Left lung (tissue), 10 donors: Measurements from ENCODE around the gene CD3D. TPM values are rescaled to one million over a fixed set of nuclear protein-coding genes. Genes with fewer than 3 reads are reported as not detected.

Experiments
- ATAC-seq: fragments of 200-7000 bp; cut with Tn5 transposase; one replicate; pipeline ENCODE4 v1.9.1; 2020; ENCODE audit warnings: moderate library complexity
- DNase-seq, 4 donors: peaks; one replicate each; pipeline ENCODE4 v3.0.0-alpha.2; 2013 to 2020
- H3K27ac ChIP-seq, 2 donors: fragments of 200-600 bp; sonication (generic) in 1 of 2; one replicate each; pipeline versions ENCODE4 v1.5.0 to v1.8.0; 2020 to 2021
- H3K27me3 ChIP-seq, 2 donors: fragments of 200-600 bp; sonication (generic) in 1 of 2; one replicate each; pipeline versions ENCODE4 v1.5.0 to v1.8.0; 2020 to 2021
- H3K36me3 ChIP-seq, 2 donors: fragments of 200-600 bp; sonication (generic) in 1 of 2; one replicate each; pipeline versions ENCODE4 v1.5.0 to v1.8.0; 2020 to 2021
- H3K4me1 ChIP-seq, 2 donors: fragments of 200-600 bp; one replicate each; pipeline ENCODE4 v1.8.0; 2021
- H3K4me3 ChIP-seq, 2 donors: fragments of 200-600 bp; sonication (generic) in 1 of 2; one replicate each; pipeline versions ENCODE4 v1.5.0 to v1.8.0; 2020 to 2021; ENCODE audit warnings: mild to moderate bottlenecking in 1 of 2
- H3K9me3 ChIP-seq, 2 donors: fragments of 200-600 bp; sonication (generic) in 1 of 2; one replicate each; pipeline versions ENCODE4 v1.5.0 to v1.8.0; 2020 to 2021
- CTCF ChIP-seq, 2 donors: fragments of 200-600 bp; sonication (generic) in 1 of 2; IDR thresholded peaks; one replicate each; pipeline versions ENCODE4 v1.5.0 to v1.8.0; 2021; ENCODE audit warnings: antibody characterized with exemption in 2 of 2
- intact Hi-C, 2 donors: fragments of 100-400 bp; cut with DNase I; formaldehyde crosslinking; loops; one replicate each; pipeline versions ENCODE4 v1.11.2 to v1.14.2; 2022
- polyA plus RNA-seq, 6 donors: library from polyadenylated mRNA; unstranded; fragments of 120-200 nt; gene quantifications; one replicate each; pipeline ENCODE4 v1.2.1, GENCODE V29; 2013; ENCODE audit not compliant: insufficient read length in 6 of 6
- total RNA-seq, 2 donors: library from RNA; stranded (reverse); fragmentation: NEBNext Ultra II Directional; extraction: Animal tissue kit (Norgen Biotek cat#: 25700); gene quantifications; one replicate each; pipeline ENCODE4 v1.2.1, GENCODE V29; 2021
- donor health status: DM: no; HTN: yes; CAD: no.
- donor health status: DM: no; HTN: no; CAD: no.

Gene CD3D
- total and polyA plus RNA-seq, 8 donors, result 0.54 to 7.0 (median 1.5) TPM

DNA sequence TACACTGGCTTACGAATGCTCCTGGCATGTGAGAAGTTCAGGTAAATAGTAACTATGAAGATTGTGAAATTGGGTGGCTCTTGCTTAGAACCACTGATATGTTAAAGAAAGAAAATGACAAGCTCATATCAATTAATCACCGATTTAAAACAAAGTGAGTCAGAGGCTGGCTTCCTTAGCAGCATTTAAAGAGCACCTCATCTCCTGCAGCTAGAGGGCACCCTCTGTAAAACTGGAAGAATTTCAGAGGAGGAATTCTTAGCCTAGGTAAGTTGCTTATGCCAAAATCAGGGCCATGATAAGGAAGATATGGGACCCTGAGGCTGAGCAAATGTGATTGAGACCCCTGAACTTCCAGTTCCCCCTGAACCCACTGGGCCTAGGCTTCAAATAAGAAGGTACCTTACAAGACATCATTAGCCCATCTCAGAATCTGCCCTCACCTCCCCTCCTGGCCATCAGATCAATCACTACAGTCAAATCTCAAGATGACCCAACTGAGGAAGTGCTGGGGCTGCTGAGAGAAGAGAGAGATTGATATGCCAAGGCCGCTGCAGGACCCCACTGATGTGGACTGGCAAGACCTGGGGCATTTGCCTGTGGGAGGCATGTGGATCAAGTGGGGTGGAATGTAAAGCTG, 46.6 kb downstream of the CD3D start:
- TF ChIP-seq CTCF (IDR thresholded peaks at IDR 0.05), result peak; percentile 46 to 49
- peak; percentile 78 for ATAC-seq
- no peaks in the 10 kb centered on the region for H3K4me1 ChIP-seq
- no peak overlapping the region for H3K27ac ChIP-seq
- DNase-seq, result no peak
- no peaks in the 10 kb centered on the region for H3K36me3 ChIP-seq
- H3K4me3 ChIP-seq, result no peak overlapping the region
- H3K27me3 ChIP-seq, result no peaks in the 10 kb centered on the region
- intact Hi-C loops, result loop anchor here in 1 of 2 donors (10.0 kb wide), 1 partner anchor 49 kb away; the partner anchor contains the start of genes CD3D and CD3G
- no peaks in the 10 kb centered on the region for H3K9me3 ChIP-seq

DNA sequence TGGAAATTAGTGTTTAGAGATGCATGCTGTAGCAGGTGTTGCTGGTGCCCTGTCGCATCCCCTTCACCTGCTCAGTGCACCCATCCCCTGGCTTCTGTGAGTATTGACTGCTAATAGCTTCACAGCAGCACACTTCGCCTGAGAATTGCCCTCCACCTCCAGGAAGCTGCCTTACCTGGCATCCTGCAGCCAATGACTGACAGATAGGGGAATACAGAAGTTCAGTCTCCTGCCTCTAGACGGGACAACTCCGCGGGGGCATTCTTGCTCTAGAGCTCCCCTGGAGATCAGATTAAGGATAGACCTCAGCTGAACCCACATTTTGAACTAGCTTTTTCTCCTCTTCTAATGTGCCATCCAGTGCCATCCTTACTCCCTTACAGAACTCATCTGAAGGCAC, 47.3 kb downstream of the CD3D start:
- Histone ChIP-seq H3K4me1 (no peaks in the 10 kb centered on the region), H3K27ac (no peak overlapping the region), H3K27me3 (no peaks in the 10 kb centered on the region), H3K36me3 (no peaks in the 10 kb centered on the region), H3K4me3 (no peak overlapping the region), H3K9me3 (no peaks in the 10 kb centered on the region)
- DNase-seq (no peak), ATAC-seq (no peak)
- intact Hi-C loops, result loop anchor here in 1 of 2 donors (10.0 kb wide), 1 partner anchor 50 kb away; the partner anchor contains the start of genes CD3D and CD3G
- no peak for TF ChIP-seq CTCF (IDR thresholded peaks at IDR 0.05)

GRCh38 chr11:118294053-118294452, 48.5 kb downstream of the CD3D start:
- DNase-seq (no peak), ATAC-seq (no peak)
- no peak for TF ChIP-seq CTCF (IDR thresholded peaks at IDR 0.05)
- no peaks in the 10 kb centered on the region for H3K36me3 ChIP-seq
- no peak overlapping the region for H3K4me3 ChIP-seq
- H3K27me3 ChIP-seq, result no peaks in the 10 kb centered on the region
- intact Hi-C loops, result loop anchor here in 1 of 2 donors (5.0 to 10.0 kb wide), 2 partner anchors 51 to 97 kb away; partner anchors contain the start of genes CD3D and CD3G
- no peak overlapping the region for H3K27ac ChIP-seq
- no peaks in the 10 kb centered on the region for H3K9me3 ChIP-seq
- H3K4me1 ChIP-seq, result no peaks in the 10 kb centered on the region

DNA sequence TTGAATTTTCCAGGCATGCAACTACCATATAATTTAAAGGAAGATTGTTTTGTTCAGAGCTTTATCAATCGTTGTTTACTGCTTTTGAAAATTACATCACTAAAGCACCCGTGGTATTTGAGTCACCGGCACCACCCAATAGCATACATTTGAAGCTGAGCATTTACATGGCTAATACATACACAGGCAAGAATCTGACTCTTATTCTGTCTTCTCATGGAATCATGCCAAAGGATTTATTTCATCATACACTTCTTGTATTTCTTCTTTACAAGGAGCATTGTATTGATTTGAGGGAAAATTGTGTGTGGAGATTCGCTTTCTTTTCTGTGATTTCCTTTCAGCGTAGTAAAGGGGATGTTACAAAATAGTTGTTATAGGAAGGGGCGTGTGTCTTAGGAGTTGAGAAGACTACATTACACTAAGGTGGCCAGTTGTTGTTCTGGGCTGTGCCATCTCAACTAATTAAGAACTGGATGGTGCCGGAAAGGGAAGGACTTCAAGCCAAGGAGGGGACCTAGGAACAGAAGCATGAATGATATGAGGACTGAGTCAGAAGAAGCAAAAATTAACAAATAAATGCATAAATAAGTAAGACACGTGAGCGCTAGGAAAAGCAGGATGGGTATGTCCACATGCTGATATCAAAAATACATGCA, 50.9 kb downstream of the CD3D start:
- Histone ChIP-seq H3K36me3 (no peaks in the 10 kb centered on the region), H3K9me3 (no peaks in the 10 kb centered on the region), H3K27ac (peak overlapping the region in 1 of 2 donors; percentile 14), H3K27me3 (no peaks in the 10 kb centered on the region), H3K4me1 (no peaks in the 10 kb centered on the region), H3K4me3 (no peak overlapping the region)
- ATAC-seq (peak; percentile 37), DNase-seq (no peak)
- intact Hi-C loops, result loop anchor here in 1 of 2 donors (5.0 to 10.0 kb wide), 2 partner anchors 53 to 94 kb away; partner anchors contain the start of genes CD3D and CD3G
- TF ChIP-seq CTCF (IDR thresholded peaks at IDR 0.05), result no peak

DNA sequence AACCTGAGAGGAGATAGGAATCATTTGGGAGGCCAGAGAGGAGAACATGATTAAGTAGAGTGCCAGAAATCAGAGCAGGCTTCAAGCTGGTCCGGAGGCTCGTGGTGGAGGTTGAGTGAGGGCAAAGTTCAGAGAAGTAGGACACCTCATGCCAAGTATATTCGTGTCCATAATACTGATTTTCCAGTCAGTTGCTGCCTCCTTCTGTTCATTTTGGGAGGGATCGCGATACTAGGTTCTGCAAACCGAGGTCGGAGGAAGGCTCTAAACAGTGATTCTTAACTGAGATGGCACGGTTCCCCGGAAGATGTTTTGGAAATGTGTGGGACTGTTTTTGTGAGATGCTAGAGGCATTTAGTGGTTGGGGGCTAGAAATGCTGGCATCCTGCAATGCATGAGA, 51.6 kb downstream of the CD3D start:
- DNase-seq (peak in 2 of 4 donors; percentile 33 to 37), ATAC-seq (peak; percentile 95)
- no peaks in the 10 kb centered on the region for H3K36me3 ChIP-seq
- H3K9me3 ChIP-seq, result no peaks in the 10 kb centered on the region
- H3K27me3 ChIP-seq, result no peaks in the 10 kb centered on the region
- peak; percentile 30 to 53 for TF ChIP-seq CTCF (IDR thresholded peaks at IDR 0.05)
- no peak overlapping the region for H3K4me3 ChIP-seq
- H3K4me1 ChIP-seq, result no peaks in the 10 kb centered on the region
- peak overlapping the region in 1 of 2 donors; percentile 14 for H3K27ac ChIP-seq
- intact Hi-C loops, result loop anchor here in 1 of 2 donors (5.0 to 10.0 kb wide), 2 partner anchors 54 to 94 kb away; partner anchors contain the start of genes CD3D and CD3G
